ENCODE data around the gene HDAC4.

GRCh38 chr2:239021651-239022436 is 379.0 kb downstream of the HDAC4 start:
- TF ChIP-seq YY1 (IDR thresholded peaks at IDR 0.05; ENCODE audit: low read depth) (no peak), ZBTB7A (IDR thresholded peaks at IDR 0.05; ENCODE audit: low read depth) (no peak), TCF12 (IDR thresholded peaks at IDR 0.05; ENCODE audit: low read depth) (no peak)
- TF ChIP-seq, protein P1, sequence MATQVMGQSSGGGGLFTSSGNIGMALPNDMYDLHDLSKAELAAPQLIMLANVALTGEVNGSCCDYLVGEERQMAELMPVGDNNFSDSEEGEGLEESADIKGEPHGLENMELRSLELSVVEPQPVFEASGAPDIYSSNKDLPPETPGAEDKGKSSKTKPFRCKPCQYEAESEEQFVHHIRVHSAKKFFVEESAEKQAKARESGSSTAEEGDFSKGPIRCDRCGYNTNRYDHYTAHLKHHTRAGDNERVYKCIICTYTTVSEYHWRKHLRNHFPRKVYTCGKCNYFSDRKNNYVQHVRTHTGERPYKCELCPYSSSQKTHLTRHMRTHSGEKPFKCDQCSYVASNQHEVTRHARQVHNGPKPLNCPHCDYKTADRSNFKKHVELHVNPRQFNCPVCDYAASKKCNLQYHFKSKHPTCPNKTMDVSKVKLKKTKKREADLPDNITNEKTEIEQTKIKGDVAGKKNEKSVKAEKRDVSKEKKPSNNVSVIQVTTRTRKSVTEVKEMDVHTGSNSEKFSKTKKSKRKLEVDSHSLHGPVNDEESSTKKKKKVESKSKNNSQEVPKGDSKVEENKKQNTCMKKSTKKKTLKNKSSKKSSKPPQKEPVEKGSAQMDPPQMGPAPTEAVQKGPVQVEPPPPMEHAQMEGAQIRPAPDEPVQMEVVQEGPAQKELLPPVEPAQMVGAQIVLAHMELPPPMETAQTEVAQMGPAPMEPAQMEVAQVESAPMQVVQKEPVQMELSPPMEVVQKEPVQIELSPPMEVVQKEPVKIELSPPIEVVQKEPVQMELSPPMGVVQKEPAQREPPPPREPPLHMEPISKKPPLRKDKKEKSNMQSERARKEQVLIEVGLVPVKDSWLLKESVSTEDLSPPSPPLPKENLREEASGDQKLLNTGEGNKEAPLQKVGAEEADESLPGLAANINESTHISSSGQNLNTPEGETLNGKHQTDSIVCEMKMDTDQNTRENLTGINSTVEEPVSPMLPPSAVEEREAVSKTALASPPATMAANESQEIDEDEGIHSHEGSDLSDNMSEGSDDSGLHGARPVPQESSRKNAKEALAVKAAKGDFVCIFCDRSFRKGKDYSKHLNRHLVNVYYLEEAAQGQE (IDR thresholded peaks at IDR 0.05; ENCODE audit: low read depth): no peak

All from Ishikawa (cell line).